Effector memory CD4-positive, alpha-beta T cell (primary cell): ENCODE measurements around the gene PZP.

Experiments used
- DNase-seq, 3 donors: peaks; one replicate each; pipeline ENCODE4 v3.0.0-alpha.2; 2020
- H3K27ac ChIP-seq: 2 replicates; pipeline ENCODE4 v1.7.0; 2013; ENCODE audit warnings: mild to moderate bottlenecking, low read length, moderate library complexity; ENCODE audit not compliant: insufficient read depth, poor library complexity, severe bottlenecking
- H3K27me3 ChIP-seq: replicated peaks from 2 replicates; pipeline ENCODE4 v1.7.0; 2013; ENCODE audit warnings: mild to moderate bottlenecking, low read length; ENCODE audit not compliant: insufficient read depth, control insufficient read depth, poor library complexity, severe bottlenecking
- H3K36me3 ChIP-seq: 2 replicates; pipeline ENCODE4 v1.7.0; 2013; ENCODE audit warnings: mild to moderate bottlenecking, low read length, moderate library complexity; ENCODE audit not compliant: control insufficient read depth, insufficient read depth
- H3K4me1 ChIP-seq: 2 replicates; pipeline ENCODE4 v1.7.0; 2013; ENCODE audit warnings: low read length, mild to moderate bottlenecking; ENCODE audit not compliant: control insufficient read depth, insufficient read depth, poor library complexity, severe bottlenecking
- H3K4me3 ChIP-seq: 2 replicates; pipeline ENCODE4 v1.7.0; 2013; ENCODE audit warnings: low read length, low read depth, mild to moderate bottlenecking; ENCODE audit not compliant: insufficient read depth, poor library complexity, severe bottlenecking
- H3K9me3 ChIP-seq: 2 replicates; pipeline ENCODE4 v1.7.0; 2013; ENCODE audit warnings: mild to moderate bottlenecking, low read length, moderate library complexity; ENCODE audit not compliant: control insufficient read depth

Gene PZP

GRCh38 chr12:9115731-9116559 is 92.2 kb downstream of the PZP start, which contains the start of gene A2M:
A2M (minus strand) TSS chr12:9115919; CDS start chr12:9115849, 70 bp downstream.
- Histone ChIP-seq H3K27me3 (no peaks in the 10 kb centered on the region), H3K36me3 (no peaks in the 10 kb centered on the region), H3K27ac (no peak within 1 kb of the TSS), H3K4me3 (no peak within 1 kb of the TSS), H3K4me1 (no peaks in the 10 kb centered on the region), H3K9me3 (no peaks in the 10 kb centered on the region)
- DNase-seq: no peak

GRCh38 chr12:9114946-9115345 is 93.2 kb downstream of the PZP start:
- no peaks in the 10 kb centered on the region for H3K9me3 ChIP-seq
- DNase-seq: no peak
- no peaks in the 10 kb centered on the region for H3K4me1 ChIP-seq
- H3K36me3 ChIP-seq: no peaks in the 10 kb centered on the region
- no peaks in the 10 kb centered on the region for H3K27me3 ChIP-seq
- no peak overlapping the region for H3K4me3 ChIP-seq
- no peak overlapping the region for H3K27ac ChIP-seq

GRCh38 chr12:9113987-9114309 is 94.2 kb downstream of the PZP start:
- Histone ChIP-seq H3K9me3 (no peaks in the 10 kb centered on the region), H3K27ac (no peak overlapping the region), H3K4me1 (no peaks in the 10 kb centered on the region), H3K4me3 (no peak overlapping the region), H3K36me3 (no peaks in the 10 kb centered on the region), H3K27me3 (no peaks in the 10 kb centered on the region)
- no peak for DNase-seq

- Histone ChIP-seq H3K27me3 (no peaks in the 10 kb centered on the region), H3K4me1 (no peaks in the 10 kb centered on the region), H3K4me3 (no peak overlapping the region), H3K9me3 (no peaks in the 10 kb centered on the region), H3K36me3 (no peaks in the 10 kb centered on the region), H3K27ac (no peak overlapping the region)
- no peak for DNase-seq
These were observed 94.8 kb downstream of the PZP start for GRCh38 chr12:9113296-9113986.

- Histone ChIP-seq H3K4me1 (no peaks in the 10 kb centered on the region), H3K27ac (no peak overlapping the region), H3K27me3 (no peaks in the 10 kb centered on the region), H3K4me3 (no peak overlapping the region), H3K36me3 (no peaks in the 10 kb centered on the region), H3K9me3 (no peaks in the 10 kb centered on the region)
- no peak for DNase-seq
These were observed 95.9 kb downstream of the PZP start for GRCh38 chr12:9112076-9112853.

GRCh38 chr12:9111525-9111924 is 96.7 kb downstream of the PZP start:
- DNase-seq: no peak
- Histone ChIP-seq H3K4me1 (no peaks in the 10 kb centered on the region), H3K4me3 (no peak overlapping the region), H3K36me3 (no peaks in the 10 kb centered on the region), H3K27ac (no peak overlapping the region), H3K9me3 (no peaks in the 10 kb centered on the region), H3K27me3 (no peaks in the 10 kb centered on the region)

GRCh38 chr12:9109737-9110491 is 98.3 kb downstream of the PZP start:
- Histone ChIP-seq H3K27me3 (no peaks in the 10 kb centered on the region), H3K9me3 (no peaks in the 10 kb centered on the region), H3K36me3 (no peaks in the 10 kb centered on the region), H3K27ac (no peak overlapping the region), H3K4me3 (no peak overlapping the region), H3K4me1 (no peaks in the 10 kb centered on the region)
- DNase-seq: no peak

- no peak for DNase-seq
- Histone ChIP-seq H3K4me3 (no peak overlapping the region), H3K4me1 (no peaks in the 10 kb centered on the region), H3K27me3 (no peaks in the 10 kb centered on the region), H3K9me3 (no peaks in the 10 kb centered on the region), H3K27ac (no peak overlapping the region), H3K36me3 (no peaks in the 10 kb centered on the region)
These were observed 99.0 kb downstream of the PZP start for GRCh38 chr12:9109213-9109522.

- no peaks in the 10 kb centered on the region for H3K4me1 ChIP-seq
- no peaks in the 10 kb centered on the region for H3K36me3 ChIP-seq
- no peak for DNase-seq
- H3K4me3 ChIP-seq: no peak overlapping the region
- no peak overlapping the region for H3K27ac ChIP-seq
- H3K9me3 ChIP-seq: no peaks in the 10 kb centered on the region
- H3K27me3 ChIP-seq: no peaks in the 10 kb centered on the region
These were observed 99.5 kb downstream of the PZP start for GRCh38 chr12:9108504-9109212.
